22Rv1 (cell line): ENCODE measurements around the gene UNC79.

Source experiments
- ZFX ChIP-seq: fragments of 450-650 bp; IDR thresholded peaks from 2 replicates; pipeline ENCODE4 v1.6.1; 2017; ENCODE audit warnings: antibody characterized with exemption, borderline replicate concordance
- TF ChIP-seq, protein P1 (sequence below): fragments of 450-650 bp; IDR thresholded peaks from 2 replicates; pipeline ENCODE4 v1.5.1; 2017; ENCODE audit warnings: mild to moderate bottlenecking

DNA sequence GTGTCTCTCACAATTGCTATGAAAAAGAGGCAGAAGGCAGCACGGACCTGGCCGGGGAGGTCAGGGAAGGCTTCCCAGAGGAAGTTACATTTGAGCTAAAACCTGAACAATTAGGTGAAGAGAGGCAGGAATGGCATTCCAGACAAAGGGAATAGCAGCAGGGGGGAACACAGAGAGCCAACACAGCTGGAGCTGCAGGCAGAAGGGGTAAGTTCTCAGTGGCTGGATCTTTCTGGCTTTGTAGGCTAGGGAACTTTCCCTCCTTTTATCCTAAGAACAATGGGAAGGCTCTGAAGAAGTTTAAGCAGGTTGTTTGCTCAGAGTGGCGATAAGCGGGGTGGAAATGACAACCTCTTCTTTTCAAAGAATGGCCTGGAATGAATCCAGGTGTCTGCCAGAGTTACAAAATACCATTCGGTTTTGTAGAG is 257.5 kb downstream of the UNC79 start:
- TF ChIP-seq, protein P1, sequence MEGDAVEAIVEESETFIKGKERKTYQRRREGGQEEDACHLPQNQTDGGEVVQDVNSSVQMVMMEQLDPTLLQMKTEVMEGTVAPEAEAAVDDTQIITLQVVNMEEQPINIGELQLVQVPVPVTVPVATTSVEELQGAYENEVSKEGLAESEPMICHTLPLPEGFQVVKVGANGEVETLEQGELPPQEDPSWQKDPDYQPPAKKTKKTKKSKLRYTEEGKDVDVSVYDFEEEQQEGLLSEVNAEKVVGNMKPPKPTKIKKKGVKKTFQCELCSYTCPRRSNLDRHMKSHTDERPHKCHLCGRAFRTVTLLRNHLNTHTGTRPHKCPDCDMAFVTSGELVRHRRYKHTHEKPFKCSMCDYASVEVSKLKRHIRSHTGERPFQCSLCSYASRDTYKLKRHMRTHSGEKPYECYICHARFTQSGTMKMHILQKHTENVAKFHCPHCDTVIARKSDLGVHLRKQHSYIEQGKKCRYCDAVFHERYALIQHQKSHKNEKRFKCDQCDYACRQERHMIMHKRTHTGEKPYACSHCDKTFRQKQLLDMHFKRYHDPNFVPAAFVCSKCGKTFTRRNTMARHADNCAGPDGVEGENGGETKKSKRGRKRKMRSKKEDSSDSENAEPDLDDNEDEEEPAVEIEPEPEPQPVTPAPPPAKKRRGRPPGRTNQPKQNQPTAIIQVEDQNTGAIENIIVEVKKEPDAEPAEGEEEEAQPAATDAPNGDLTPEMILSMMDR = no peak
- TF ChIP-seq ZFX = no peak
